ENCODE results near the gene GCNT4.
A peak's percentile ranks its signal among the peaks of the same experiment; 100 is the strongest.
"Not testable (repeated sequence)": the region's sequence is repeated elsewhere in the genome, so short reads cannot be mapped to it uniquely, and the experiment has no call there.

The GCNT4 gene, protein sequence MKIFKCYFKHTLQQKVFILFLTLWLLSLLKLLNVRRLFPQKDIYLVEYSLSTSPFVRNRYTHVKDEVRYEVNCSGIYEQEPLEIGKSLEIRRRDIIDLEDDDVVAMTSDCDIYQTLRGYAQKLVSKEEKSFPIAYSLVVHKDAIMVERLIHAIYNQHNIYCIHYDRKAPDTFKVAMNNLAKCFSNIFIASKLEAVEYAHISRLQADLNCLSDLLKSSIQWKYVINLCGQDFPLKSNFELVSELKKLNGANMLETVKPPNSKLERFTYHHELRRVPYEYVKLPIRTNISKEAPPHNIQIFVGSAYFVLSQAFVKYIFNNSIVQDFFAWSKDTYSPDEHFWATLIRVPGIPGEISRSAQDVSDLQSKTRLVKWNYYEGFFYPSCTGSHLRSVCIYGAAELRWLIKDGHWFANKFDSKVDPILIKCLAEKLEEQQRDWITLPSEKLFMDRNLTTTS

DNA sequence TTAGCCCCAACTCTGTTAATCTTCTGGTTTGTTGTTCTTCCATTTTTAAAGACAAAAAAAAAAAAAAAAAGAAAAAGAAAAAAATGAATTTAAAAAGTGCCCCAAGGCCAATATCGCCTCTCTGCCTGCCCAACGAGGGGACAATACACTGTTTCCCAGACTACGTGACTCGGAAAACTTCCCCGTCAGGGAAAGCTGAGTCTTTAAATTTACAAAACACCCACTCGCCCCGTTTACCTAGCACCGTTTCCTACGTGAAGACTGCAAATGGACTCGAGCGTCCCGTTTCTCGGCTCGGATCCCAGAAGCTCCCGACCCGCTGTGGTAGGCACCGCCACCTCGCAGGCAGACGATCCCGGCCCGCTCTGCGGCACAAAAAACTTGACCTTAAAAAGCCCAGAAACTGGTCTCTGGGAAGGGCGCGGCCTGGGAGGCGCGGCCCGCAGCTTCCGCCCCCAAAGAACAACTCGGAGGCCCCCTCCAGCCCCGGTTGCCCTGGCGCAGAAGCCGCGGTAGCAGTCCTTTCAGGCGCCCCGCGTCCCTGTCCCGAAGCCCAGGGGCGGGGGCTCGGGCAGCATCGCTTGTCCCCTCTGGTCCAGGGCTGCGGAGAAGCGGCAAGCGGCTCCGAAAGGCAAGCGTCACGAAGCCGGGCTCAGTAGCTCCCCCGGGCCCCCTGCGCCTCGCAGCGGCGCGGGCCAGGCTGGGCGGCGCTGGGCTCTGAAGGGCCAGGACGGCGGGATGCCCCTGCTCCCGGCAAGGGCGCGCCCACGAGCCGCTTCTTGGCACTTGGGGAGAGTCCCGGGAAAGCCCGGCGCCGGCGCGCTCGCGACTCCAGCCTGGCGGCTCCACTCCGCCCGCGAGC lies at the start of gene GCNT4:
Gene GCNT4, minus strand, starts transcription at position 367 of the 862 bp plus-strand sequence. CDS start 22,521 bp downstream, outside the sequence.
- TF ChIP-seq, protein P1, sequence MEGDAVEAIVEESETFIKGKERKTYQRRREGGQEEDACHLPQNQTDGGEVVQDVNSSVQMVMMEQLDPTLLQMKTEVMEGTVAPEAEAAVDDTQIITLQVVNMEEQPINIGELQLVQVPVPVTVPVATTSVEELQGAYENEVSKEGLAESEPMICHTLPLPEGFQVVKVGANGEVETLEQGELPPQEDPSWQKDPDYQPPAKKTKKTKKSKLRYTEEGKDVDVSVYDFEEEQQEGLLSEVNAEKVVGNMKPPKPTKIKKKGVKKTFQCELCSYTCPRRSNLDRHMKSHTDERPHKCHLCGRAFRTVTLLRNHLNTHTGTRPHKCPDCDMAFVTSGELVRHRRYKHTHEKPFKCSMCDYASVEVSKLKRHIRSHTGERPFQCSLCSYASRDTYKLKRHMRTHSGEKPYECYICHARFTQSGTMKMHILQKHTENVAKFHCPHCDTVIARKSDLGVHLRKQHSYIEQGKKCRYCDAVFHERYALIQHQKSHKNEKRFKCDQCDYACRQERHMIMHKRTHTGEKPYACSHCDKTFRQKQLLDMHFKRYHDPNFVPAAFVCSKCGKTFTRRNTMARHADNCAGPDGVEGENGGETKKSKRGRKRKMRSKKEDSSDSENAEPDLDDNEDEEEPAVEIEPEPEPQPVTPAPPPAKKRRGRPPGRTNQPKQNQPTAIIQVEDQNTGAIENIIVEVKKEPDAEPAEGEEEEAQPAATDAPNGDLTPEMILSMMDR (IDR thresholded peaks at IDR 0.05; ENCODE audit: low read depth, low read length) = no peak
- H3K4me3 ChIP-seq (replicated peaks in 1 of 2; ENCODE audit: low read depth in 2 of 2, low read length in 2 of 2) = peak within 1 kb of the TSS; percentile 72 to 79
- peak; percentile 55 to 64 for DNase-seq (ENCODE audit: low read depth in 2 of 2)

DNA sequence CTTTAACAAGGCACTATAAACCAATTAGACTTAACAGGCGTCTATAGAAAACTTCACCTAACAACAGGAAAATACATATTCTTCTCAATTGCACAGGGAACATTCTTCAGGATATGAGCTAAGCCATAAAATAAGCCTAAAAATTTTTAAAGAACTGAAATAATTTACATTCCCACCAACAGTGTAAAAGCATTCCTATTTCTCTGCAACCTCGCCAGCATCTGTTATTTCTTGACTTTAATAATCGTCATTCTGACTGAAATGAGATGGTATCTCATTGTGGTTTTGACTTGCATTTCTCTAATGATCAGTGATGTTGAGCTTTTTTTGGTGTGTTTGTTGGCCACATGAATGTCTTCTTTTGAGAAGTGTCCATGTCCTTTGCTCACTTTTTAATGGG lies 43.6 kb upstream of the GCNT4 start:
- DNase-seq (ENCODE audit: low read depth in 2 of 2) = not testable (repeated sequence)

DNA sequence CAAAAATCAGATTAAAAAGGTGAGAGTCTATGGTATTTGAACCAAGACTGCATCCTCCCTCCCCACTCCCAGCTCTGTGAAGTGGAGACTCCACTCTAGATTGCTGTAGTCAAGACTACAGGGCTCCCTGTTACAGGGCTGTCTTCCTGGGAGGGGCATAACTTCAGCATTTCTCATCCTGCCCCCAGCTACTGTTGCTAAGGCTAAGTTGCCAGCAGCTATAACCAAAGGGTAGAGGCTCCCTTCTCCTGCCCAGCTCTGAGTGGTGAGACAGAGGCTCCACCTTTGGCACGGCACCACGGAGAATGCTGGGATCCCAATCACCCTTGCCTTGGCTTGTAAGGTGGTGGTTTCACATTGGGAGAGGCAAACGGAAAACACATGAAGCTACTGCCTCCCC lies 39.2 kb upstream of the GCNT4 start:
- DNase-seq (ENCODE audit: low read depth in 2 of 2) = peak in 1 of 2 donors; percentile 15
- TF ChIP-seq, protein P1 (IDR thresholded peaks at IDR 0.05; ENCODE audit: low read depth, low read length) = no peak
- no peak overlapping the region for H3K4me3 ChIP-seq (replicated peaks in 1 of 2; ENCODE audit: low read depth in 2 of 2, low read length in 2 of 2)

More for the DNA sequence above, 43.6 kb upstream of the GCNT4 start:
- not testable (repeated sequence) for H3K4me3 ChIP-seq (replicated peaks in 1 of 2; ENCODE audit: low read depth in 2 of 2, low read length in 2 of 2)

DNA sequence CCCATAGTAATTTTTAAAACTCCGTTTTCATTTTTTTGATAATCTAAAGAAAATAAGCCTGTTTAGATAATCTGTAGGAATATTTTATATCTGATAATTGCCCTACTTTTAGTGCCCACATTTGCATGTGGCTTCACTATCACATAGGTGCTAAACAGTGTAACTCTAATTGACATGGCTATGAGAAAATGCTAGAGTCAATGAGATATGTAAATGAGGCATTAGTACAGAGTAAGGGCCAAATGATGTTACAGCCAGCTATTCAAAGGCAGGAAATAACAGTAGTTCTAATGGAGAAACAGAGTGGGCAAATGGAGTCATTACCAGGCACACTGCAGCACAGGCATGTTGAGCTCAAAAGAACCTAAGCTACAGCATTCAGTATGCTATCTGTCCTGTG lies 37.3 kb upstream of the GCNT4 start:
- TF ChIP-seq, protein P1 (IDR thresholded peaks at IDR 0.05; ENCODE audit: low read depth, low read length) = no peak
- no peak for DNase-seq (ENCODE audit: low read depth in 2 of 2)
- no peak overlapping the region for H3K4me3 ChIP-seq (replicated peaks in 1 of 2; ENCODE audit: low read depth in 2 of 2, low read length in 2 of 2)

DNA sequence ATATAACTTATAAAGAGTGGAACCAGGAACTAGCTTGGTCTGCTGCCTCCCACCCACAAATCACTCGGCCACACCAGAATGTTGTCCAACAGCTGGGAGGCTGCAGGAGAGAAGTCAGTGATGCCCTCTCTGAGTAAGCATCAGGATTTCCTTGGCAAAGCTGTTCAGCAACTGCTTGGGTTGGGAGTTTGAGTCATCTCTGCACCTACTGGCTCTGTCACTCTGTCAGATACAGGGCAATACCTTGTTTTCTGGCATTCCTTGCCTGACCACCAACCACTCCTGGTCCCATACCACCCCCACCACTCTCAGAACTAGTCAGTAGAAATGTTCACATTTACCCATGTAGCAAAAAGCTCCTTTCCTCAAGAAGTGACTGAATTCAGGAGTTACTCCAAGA lies 36.8 kb upstream of the GCNT4 start:
- no peak for DNase-seq (ENCODE audit: low read depth in 2 of 2)
- TF ChIP-seq, protein P1 (IDR thresholded peaks at IDR 0.05; ENCODE audit: low read depth, low read length) = no peak
- H3K4me3 ChIP-seq (replicated peaks in 1 of 2; ENCODE audit: low read depth in 2 of 2, low read length in 2 of 2) = no peak overlapping the region

DNA sequence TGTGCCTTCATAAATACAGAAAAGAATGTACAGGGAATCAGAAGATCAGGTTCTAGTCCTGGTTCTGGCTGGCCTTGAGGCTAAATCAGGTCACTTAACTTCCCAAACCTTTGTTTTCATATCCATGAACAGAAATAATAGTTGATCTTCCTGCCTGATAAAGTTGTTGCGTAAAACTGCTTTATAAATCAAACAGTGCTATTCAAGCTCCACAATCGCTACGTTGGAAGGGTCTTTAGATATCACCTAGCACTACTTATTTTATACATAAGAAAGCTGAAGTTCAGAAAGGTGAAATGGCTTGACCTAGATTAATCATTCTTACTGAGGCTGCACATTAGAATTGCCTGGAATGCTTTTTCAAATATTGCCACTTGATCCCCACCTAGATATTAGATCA lies 36.3 kb upstream of the GCNT4 start:
- no peak overlapping the region for H3K4me3 ChIP-seq (replicated peaks in 1 of 2; ENCODE audit: low read depth in 2 of 2, low read length in 2 of 2)
- TF ChIP-seq, protein P1 (IDR thresholded peaks at IDR 0.05; ENCODE audit: low read depth, low read length) = no peak
- no peak for DNase-seq (ENCODE audit: low read depth in 2 of 2)

DNA sequence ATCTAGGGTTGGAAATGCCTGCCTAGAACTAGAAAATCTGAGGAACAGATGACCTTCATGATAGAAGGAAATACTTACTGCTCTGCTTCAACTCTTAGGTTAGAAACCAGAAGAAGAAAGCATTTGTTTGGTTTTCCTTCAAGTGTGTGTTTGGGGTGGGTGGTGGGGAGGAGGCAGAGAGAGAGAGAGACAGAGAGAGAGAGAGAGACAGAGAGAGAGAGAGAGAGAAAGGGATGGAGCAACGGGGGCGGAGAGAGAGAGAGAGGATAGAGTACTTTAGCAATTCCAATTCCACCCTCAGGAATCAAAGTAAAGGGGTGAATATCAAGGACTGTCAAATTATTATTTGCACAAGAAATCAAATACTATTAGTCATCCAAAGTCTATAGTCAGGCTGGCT lies 29.2 kb upstream of the GCNT4 start:
- TF ChIP-seq, protein P1 (IDR thresholded peaks at IDR 0.05; ENCODE audit: low read depth, low read length) = no peak
- DNase-seq (ENCODE audit: low read depth in 2 of 2) = no peak
- H3K4me3 ChIP-seq (replicated peaks in 1 of 2; ENCODE audit: low read depth in 2 of 2, low read length in 2 of 2) = no peak overlapping the region

DNA sequence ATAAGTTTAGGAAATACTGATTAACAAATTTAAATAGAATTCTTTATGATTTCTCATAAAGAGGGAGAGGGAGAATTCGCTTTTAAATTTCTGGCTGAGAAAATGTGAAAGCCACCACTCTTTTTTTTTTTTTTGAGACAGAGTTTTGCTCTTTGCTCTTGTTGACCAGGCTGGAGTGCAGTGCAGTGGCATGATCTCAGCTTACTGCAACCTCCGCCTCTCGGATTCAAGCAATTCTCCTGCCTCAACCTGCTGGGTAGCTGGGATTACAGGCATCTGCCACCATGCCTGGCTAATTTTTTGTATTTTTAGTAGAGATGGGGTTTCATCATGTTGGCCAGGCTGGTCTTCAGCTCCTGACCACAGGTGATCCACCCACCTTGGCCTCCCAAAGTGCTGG lies 27.0 kb upstream of the GCNT4 start:
- H3K4me3 ChIP-seq (replicated peaks in 1 of 2; ENCODE audit: low read depth in 2 of 2, low read length in 2 of 2); DNase-seq (ENCODE audit: low read depth in 2 of 2): not testable (repeated sequence)

Data from cardiac fibroblast (primary cell).